Forelimb muscle (tissue), 1 donor: ENCODE measurements around the gene AP3D1. TPM values are rescaled to one million over a fixed set of nuclear protein-coding genes. Genes with fewer than 3 reads are reported as not detected.
"Not testable (repeated sequence)": the region's sequence is repeated elsewhere in the genome, so short reads cannot be mapped to it uniquely, and the experiment has no call there.

Experiments
- DNase-seq: peaks from one replicate; pipeline ENCODE4 v3.0.0-alpha.2; 2013; ENCODE audit warnings: low read depth
- polyA plus RNA-seq: library from polyadenylated mRNA; unstranded; fragments of 120-200 nt; gene quantifications from one replicate; pipeline ENCODE4 v1.2.1, GENCODE V29; 2013; ENCODE audit not compliant: insufficient read length

The AP3D1 gene
- polyA plus RNA-seq, 1 donor, result 53.5 TPM

DNA sequence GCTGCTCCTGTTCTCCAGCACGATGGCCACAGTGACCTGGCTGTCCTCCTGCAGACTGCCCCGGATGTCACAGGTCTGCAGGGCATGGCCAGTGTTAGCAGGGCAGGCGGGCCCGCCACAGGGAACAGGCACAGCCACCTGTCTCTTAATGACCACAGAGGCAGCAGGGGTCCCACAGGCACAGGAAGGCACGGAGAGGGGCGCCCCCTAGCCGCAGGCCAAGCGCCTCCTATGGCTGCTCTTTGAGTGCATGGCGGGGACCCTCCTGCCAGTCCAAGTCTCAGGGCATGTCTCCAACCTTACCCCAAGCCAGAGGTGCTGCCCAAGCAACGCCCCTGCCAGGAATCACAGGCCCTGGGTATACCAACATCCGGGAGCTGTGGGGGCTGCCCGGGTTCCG is 40.5 kb downstream of the AP3D1 start:
- no peak for DNase-seq

DNA sequence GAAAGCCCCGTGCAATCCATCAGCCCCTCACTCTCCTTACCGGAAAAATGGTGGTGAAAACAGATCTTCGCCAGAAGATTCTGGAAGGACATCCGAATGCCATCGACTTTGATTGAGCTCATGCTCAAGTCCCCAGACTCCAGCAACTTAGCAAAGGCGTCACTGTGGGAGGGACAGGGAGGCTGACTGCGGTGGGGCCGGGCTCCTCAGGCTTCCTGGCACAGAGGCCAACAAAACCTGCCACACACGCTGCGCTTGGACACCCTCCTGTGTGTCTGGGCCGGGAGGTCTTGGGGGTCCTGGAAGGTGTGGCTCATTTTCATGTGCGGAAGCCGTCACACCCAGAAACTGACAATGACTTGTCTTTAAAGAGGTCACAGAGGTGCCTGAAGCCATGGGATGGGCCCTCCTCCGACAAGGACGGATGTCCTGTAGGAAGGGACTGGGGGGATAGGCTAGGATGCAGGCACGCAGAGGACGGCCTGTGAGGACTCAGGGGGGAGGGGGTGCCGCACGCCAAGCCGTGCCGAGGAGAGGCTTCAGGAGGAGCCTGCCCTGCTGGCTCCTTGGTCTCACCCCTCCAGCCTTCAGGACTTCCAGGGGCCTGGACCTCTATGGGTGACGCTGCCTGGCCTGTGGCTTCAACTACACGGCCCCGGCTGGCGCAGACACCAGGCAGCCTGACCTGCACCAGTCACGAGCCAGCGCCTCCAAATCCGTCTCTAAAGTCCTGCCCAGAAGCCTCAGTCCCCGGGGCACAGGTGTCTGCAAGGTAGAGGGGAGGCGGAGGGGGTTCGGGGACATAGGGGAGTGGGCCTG is 42.1 kb downstream of the AP3D1 start:
- no peak for DNase-seq

DNA sequence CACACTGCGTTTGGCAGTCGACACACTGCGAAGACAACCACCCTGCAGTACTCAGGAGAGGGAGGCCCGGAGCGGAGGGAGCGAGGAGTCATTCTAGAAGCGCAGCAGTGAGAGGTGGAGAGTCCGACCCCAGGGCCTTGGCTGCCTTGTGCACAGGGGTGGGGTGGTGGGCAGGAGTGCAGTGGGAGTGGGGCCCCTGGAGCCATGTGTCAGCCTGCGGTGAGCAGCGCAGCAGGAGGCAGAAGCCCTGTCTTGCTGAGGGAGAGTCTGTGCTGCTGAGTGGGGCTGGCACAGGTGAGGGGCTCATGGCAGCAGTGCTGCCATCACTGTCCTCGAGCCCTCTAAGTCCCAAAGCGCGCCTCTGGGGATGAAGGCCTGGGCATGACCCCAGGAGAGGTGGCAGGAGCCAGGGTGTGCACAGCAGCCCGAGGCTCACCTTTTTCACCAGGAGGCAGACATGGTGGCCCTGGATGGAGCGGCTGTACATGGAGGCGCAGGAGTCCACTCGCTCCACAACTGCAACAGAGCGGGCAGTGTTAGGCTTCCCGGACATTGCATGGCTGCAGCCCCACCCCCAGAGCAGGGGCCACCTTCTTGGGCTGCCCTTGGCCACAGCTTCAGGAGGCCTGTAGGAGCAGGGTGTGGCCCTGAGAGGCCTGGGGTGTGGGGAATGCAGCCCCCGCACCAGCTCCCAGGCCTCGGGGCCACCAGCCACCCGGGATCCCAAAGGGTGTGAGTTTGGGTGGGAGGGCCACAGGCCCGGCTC is 42.9 kb downstream of the AP3D1 start:
- no peak for DNase-seq

DNA sequence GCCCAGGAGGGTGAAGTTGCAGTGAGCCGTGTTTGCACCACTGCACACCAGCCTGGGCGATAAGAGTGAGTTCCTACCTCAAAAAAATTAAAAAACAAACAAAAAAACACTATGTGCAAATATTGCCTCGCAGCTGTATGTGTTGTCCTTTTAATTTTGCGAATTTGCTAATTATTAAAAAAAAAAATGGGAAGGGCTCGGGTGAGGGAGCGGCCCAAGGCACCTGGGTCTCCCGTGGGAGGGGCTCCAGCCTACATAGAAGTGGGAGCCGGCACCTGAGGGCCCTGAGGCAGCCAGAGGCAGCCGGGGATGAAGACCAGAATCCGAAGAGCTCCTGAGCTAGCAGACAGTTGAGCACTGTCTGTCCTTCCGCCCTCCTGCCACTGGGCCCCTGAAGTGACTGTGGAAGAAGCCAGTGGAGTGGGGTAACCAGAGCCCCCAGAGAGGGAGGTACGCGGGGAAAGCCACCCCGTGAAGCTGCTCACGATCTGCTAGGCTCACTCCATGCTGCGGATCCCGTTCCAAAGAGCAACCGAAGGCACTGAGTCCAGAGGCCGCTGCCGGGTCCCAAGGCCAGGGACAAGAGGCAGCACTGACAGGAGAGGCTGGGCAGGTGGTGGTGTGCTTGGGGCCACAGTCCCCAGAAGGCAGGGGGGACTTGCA is 48.2 kb downstream of the AP3D1 start:
- DNase-seq, result no peak

DNA sequence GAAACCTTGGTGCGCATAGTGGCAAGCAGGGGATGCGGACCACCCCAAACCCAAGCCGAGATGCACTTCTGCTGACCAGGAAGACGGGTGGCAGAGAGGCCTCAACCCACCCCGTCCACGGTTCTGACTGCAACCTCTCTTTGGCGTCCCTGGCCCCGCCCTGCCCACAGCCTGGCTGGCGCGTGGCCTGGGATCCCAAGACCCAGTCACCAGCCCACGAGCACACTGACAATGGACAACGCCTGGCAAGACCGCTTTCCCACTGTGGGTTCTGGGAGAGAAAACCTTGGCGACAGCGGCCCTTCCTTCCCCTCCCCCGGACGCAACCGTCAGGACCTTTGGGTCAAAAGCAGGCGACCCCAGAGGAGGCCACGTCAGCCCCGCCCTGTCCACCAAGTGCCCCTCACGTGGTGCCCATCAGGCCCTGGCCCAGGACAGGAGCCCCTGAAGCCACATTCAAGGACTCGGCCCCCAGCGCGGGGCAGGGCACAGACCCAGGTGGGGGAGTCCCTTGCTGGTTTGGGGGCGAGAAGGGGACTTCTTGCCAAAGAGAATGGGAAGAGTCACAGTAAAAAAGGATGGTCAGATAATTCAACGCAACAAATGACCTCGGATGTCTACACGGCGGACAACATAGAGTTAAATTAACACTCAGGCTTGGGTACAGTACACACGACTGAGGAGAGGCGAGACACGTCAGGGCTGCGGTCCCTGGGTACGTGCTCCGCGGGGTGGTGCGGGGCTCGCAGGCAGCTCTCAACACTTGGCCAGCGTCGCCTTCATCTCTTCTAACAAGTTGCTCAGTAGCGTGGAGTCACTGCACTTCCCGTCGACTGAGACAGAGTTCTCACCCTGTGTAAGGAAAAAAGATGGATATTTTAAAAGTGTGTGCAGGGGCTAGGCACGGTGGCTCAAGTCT is 49.7 kb downstream of the AP3D1 start:
- DNase-seq, result no peak

DNA sequence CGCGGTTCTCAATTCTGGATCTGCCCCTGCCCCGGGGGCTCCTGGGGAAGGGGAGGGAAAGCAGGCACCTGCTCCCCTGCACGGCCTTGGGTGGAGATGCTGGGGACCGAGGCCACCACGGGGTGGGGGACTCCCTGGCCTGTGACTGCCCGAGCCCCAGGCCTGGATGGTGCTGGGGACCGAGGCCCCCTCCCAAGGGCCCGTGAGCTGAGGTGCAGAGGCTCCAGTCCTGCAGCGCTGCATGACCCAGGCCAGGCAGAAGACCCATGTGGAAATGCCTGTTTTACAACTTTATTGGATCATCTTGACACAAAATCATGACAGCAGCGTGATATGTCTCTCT is 50.7 kb downstream of the AP3D1 start:
- no peak for DNase-seq

DNA sequence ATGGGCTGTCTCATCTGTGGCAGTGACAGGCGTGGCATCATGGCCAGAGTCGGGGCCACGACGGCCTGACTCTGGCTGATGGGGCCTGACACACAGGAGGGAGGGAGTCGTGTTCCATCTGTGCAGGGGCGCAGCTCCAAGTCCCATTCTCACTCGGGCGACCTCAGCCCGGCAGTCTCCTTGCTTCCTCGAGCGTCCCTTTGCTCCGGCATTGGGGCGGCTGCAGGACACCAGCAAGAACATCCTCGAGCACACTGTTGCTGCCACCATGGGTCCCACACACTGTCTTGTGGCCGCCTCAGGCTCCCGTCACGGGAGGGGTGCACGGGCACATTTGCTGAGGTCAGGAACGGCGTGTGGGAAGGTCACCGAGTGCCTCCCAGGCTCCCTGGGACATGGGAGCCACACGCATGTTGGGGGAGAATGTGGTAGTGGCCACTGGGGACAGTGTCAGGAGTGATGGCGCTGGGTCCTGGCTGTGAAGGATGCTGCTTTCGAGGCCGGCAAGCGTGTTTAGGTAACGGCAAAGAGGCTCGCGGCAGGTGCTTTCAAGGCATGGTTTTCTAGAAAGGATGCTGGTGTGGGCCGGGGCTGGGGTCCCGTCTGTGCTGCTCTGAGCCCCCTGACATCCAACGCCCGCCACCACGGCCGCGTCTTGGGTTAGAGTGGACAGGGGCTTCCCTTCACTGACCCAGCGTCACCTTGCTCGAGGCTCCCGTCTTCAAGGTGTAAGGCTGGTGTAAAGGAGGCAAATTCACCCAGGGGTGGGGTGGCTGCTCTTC is 51.2 kb downstream of the AP3D1 start:
- DNase-seq, result no peak

DNA sequence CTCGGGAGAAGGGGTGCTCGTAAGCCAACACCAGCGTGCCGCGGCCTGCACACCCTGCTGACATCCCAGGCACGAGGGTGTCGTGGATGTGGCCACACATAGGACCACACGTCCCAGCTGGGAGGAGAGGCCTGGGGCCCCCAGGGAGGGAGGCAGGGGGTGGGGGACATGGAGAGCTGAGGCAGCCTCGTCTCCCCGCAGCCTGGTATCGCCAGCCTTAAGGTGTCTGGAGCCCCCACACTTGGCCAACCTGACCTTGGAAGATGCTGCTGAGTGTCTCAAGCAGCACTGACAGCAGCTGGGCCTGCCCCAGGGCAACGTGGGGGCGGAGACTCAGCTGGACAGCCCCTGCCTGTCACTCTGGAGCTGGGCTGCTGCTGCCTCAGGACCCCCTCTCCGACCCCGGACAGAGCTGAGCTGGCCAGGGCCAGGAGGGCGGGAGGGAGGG is 52.3 kb downstream of the AP3D1 start:
- no peak for DNase-seq

DNA sequence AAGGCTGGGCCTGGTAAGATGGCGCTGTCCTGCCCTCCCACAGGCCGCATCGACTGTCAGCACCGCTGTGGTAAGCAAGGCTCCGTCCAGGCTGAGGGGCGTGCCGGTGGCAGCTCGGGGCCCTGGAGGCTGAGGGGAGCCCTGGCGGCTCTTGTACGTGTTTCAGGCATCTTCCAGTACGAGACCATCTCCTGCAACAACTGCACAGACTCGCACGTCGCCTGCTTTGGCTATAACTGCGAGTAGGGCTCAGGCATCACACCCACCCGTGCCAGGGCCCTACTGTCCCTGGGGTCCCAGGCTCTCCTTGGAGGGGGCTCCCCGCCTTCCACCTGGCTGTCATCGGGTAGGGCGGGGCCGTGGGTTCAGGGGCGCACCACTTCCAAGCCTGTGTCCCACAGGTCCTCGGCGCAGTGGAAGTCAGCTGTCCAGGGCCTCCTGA is 53.5 kb downstream of the AP3D1 start:
- no peak for DNase-seq

DNA sequence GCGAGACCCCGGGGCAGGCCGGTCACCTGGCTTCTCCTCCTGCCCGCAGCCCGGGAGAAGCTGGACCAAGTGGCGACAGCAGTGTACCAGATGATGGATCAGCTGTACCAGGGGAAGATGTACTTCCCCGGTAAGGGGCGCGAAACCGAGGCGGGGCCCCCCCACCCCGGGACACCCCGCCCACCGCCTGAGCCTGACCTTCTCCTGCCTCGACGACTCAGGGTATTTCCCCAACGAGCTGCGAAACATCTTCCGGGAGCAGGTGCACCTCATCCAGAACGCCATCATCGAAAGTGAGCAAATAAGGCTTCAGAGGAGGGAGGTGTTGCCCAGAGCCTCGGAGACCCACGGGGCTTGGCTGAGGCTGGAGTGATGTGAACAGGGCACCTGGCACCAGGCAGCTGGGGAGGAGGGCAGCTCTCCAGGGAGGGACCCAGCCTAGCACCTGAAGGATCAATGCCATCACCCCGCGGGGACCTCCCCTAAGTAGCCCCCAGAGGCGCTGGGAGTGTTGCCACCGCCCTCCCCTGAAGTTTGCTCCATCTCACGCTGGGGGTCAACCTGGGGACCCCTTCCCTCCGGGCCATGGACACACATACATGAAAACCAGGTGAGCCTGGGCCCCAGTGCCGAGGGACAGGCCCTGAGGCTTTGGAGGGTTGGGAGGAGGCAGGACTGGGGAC is 54.0 kb downstream of the AP3D1 start:
- no peak for DNase-seq

DNA sequence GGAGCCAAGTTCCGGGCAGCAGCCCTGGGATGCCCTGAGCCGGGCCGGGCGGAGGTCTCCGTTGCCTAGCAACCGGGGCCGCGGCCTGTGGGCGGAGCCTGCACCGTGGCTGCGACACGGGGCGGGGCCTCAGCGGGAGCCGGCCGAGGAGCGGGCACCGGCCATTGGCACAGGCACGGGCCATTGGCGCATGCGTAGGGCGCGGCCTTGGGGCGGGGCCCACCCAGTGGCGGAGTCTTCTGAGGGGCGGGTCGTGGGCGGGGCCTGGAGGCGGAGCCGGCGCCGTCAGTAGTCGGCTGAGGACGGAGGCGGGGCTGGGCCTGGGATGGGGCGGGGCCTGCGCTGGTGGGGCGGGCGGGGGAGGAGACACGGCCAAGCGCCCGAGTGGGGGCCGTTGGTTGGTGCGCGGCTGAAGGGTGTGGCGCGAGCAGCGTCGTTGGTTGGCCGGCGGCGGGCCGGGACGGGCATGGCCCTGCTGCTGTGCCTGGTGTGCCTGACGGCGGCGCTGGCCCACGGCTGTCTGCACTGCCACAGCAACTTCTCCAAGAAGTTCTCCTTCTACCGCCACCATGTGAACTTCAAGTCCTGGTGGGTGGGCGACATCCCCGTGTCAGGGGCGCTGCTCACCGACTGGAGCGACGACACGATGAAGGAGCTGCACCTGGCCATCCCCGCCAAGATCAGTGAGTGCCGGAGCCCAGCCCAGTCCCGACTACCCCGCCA is 54.7 kb downstream of the AP3D1 start, which contains the start of gene IZUMO4:
Gene IZUMO4 (plus strand): TSS at position 436 of the 723 bp plus-strand sequence. CDS start 31 bp downstream, at position 467.
- DNase-seq, result peak; percentile 72

DNA sequence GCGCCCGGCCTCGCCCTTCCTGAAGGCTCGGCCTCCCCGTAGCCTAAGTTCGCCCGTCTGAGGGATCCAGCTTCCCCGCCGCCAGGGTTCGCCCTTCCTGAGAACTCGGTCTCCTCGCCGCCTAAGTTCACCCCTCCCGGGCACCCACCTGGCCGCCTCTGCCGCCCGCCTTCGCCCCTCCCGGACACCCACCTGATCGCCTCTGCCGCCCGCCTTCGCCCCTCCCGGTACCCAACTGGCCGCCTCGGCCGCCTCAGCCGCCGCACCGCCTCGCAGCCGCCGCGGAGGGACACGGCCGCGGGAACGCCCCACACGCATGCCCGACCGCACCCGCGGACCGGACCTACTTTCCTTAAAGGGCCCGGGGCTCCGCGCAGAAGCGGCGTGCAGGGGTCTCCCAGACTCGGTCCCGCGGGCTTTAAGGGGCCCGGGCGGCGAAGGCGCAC is 55.3 kb downstream of the AP3D1 start, which contains the start of gene MOB3A:
Gene MOB3A (minus strand): TSS at position 293 of the 446 bp plus-strand sequence. CDS start 17,766 bp downstream, outside the sequence.
- no peak for DNase-seq

DNA sequence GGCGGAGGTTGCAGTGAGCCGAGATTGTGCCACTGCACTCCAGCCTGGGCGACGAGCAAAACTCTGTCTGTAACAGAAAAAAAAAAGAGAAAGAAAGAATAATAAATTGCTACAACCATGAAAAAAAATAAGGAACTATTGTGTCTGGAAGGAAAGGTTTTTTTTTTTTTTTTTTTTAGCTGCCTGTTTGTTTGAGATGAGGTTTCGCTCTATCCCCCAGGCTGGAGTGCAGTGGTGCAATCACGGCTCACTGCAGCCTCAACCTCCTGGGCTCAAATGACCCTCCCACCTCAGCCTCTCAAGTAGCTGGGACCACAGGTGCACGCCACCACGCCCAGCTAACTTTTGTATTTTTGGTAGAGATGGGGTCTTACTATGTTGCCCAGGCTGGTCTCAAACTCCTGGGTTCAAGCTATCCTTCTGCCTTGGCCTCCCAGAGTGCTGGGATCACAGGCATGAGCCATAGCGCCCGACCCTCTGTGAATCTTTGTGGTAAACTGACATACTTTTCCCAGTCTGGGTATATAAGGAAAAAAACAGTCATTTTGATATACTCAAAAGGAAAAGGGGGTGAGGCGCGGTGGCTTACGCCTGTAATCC is 59.3 kb downstream of the AP3D1 start:
- not testable (repeated sequence) for DNase-seq

DNA sequence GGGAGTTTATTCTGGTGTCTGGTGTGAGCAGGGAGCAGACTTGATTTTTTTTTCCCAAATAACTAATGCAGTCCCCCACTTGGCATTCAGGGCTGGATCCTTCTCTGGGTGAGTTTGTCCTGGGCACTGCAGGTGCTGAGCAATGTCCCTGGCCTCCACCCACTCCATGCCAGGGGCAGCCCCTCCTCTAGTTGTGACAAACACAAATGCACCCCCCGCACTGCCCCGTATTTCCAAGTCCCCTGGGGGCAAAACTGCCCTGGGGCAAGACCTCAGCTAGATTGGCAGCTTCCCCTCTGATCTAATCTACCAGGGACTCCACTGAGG is 61.7 kb downstream of the AP3D1 start:
- no peak for DNase-seq

DNA sequence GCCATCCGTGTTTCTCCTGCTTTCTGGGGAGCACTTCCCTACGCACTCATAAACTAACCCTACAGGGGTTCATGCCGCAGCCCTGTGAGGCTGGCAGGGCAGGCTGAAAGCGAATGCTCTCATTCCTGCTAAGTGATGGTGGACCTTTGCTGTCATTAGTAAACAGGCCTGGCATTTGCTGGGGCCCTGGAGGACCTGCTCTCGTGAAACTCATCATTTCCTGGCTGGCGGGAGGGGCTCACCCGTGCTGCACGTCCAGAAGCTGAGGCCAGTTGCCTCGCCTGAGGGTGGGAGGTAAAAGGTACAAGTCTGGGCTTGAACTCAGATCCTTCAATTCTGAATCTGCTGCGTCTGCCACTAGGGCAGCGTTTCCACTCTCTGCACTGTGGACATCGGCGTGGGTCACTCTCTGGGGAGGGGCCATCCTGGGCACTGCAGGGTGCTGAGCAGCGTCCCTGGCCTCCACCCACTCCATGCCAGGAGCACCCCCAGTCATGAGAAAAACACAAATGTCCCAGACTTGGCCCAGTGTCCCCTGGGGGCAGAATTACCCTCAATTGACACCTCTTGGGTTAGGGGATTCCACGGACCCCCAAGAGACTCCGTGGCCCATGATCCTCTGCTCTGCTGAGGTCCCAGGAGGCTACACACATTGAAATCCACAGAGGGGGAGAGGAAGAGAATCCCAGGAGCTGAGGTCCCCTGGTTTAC is 62.2 kb downstream of the AP3D1 start:
- DNase-seq, result no peak

DNA sequence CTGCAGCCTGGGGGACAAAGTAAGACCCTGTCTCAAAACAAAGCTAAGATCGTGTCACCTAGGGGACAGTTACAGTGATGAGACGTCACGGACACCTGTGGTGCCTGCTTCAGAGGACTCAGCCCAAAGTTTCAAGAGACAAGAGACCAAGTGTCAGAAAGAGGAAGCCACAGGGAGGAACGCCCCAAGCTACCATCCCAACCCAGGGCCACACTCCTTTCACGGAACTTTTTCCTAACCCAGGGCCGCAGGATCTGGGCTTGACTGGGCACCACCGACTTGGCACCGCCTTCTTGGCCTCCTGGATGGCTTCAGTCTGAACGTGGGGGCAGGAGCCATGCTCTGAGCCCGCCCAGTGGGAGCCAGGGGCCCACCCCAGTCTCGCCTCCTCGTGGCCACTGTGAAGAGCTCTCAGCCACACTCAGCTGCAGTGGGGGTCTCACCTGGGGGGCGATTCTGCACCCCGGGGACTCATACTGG is 63.7 kb downstream of the AP3D1 start:
- DNase-seq, result no peak

DNA sequence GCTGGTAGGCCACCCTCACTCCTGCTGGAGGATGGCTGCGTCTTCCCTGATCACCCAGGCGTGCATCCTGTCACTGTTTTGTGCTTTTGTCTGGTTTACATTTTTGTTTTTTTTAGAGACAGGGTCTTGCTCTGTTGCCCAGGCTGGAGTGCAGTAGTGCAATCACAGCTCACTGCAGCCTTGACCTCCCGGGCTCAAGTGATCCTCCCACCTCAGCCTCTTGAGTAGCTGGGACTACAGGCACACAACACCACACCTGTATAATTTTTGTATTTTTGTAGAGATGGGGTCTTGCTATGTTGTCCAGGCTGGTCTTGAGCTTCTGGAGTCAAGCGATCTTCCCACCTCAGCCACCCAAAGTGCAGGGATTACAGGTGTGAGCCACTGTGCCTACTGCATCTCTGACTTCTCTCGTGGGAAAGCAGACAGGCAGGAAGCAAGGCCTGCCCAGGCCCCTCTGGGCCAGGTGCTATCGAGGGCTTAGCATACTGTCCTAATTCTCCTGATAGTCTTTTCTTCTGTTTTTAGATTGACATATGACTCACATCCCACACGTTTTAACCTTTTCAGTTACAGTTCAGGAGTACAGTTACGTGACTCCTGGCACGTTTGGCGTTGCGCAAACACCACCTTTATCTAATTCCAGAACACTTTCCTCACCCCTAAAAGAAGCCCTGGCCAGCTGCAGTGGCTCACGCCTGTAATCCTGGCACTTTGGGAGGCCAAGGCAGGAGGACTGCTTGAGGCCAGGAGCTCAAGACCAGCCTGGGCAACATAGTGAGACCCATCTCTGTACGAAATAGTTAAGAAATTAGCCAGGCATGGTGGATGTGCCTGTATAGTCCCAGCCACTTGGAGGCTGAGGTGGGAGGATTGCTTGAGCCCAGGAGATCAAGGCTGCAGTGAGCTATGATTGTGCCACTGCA is 64.4 kb downstream of the AP3D1 start:
- not testable (repeated sequence) for DNase-seq
